NCI-H526 (cell line): ENCODE measurements around the gene MAML3.

Experiments
- DNase-seq, 2 experiments: peaks; one replicate each; lab custom pipeline; 2025; lab: John Stamatoyannopoulos, UW

The MAML3 gene

DNA sequence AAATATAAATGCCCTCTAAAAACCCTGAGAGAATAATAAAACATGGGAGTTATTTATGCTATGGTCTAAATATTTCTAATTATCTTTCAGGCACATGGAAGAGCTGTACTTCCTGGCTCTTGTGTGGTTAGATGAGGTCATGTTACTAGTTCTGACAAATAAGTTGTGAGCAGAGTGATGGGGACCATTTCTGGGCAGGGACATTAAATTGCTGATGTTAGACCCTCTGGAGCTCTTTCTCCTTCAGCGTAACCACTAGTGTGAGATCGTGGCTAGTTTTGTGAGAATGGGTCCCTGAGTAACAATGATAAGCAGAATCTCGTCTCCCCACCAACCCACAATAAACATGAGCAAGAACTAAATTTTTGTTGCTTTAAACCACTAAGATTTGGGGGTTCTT, 108.0 kb downstream of the MAML3 start:
- DNase-seq: no peak

DNA sequence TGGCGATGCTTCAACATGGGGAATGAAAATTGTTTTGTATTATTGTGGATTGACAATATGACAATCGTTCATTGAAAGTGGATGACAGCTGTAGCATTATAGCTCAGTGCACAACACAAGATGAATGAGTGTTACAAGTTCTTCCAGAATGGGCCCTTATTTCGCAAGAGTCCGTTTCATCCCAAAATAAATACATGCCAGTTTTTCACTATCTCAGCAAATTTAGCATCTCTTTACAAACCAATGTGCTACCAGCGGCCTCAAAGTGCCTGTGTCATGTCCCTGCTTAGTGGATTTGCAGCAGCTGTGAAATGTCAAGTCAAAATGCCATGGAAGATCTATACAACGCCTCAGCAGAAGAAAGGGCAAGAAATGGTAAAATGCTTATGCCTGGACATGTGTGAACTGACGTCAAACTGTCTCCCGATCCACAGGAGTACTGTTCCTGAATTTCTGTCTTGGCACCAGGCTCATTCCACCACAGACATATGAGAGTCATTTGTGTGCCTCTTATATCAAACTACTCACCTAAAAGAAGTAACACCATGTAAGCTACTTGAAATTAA, 109.6 kb downstream of the MAML3 start:
- DNase-seq: no peak

DNA sequence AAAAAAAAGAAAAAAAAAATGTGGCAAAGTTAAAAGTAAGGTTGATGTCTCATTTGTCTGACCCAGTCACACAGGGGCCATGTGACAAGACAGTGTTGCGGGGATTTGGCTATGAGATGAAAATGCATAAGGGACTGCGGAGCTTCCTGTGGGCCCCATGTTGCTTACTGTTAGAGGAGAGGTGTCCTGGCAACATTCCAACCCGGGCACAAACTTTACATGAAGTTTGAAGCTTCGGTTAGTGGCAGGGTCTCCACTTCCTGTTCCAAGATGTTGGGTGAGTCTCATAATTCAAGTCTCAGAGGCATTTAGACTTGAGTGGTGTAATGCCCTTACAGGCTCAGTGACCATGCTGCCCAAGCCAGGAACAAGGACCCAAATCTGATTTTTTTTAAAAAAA, 111.3 kb downstream of the MAML3 start:
- DNase-seq: no peak

DNA sequence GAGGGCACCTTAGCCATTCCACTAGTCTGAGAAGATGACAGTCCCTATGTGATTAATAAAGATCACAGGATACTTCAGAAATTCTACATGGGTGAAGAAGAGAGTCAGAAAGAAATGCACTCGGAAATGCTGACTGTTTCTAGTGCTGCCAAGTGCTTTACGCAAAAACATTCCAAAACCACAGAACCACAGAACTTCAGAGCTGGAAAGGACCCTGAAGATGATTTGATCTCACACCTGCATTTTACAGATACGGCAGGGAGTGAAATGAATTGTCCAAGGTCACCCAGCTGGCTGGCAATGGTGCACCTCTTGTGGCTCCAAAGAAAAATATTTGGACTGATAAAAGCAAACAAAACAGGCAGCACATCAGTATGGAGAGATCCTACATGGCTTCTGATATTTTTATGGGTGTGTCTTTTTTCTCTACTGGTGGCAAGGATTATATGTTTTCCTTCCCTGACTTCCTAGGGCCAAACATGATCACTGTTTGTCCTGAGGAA, 115.9 kb downstream of the MAML3 start:
- no peak for DNase-seq

DNA sequence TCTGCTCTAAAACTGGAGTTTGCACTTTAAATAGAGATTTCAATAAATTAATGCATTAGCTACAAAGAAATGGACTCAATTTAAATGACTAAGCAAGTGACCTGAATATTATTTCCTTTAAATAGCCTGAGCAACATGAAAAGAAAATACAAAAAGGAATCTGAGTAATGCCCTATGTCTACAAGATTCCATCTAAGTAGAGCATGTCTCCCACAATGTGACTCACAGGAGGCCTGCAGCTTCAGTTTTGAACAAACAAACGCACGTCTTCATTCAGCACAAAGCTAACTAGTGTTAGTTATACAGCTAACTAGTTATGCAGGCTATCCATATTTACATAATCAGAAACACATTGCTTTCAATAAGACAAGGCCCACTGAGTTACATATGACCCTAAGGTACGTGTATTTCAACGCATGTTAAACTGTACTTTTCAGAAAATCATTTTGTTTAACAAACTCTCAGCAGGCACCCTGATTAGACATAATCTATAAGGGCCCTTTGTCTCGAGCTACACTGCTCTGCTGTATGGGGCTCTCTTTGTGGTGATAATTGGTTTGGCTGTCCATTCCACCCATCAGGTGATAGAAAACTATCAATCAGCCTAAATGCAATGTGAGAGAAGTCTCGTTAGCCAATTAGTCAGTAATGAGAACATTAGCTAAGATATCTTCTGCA, 116.5 kb downstream of the MAML3 start:
- DNase-seq: peak in 1 of 2 experiments; percentile 13

DNA sequence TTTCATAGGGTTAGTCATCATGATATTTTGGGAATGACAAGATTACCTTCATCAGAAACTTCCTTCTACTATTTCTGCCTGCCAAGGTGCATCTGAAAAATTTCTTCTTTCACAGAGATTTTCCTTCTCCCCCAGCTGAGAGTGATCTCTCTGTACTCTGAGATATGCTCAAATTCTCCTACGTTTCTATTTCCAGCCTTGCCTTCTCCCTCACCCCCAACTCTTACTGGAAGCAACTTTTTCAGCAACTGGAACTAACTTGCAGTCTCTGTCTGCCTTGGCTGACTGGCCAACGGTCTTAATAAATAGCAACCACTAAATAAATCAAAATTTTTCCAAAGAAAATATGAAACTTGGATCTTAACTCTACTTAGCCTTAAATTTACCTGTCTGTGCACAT, 122.3 kb downstream of the MAML3 start:
- DNase-seq: no peak

DNA sequence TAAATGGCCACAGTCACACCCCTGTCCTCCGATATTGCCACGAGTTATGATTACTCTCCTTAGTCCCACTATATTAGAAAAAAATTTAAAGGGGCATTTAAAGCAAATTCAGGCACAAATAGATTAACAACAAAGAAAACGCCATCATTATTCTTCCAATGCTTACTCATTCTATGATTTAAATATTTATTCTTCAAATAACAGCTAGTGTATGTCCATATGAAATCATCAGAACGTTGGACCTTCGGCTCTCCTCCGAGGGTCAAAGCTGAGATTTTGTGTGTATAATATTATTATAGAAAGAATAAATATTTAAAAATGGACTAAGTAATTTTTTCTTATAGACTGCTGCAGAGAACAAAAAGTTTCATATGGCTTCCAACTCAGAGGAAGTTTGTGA, 122.9 kb downstream of the MAML3 start:
- DNase-seq: no peak

DNA sequence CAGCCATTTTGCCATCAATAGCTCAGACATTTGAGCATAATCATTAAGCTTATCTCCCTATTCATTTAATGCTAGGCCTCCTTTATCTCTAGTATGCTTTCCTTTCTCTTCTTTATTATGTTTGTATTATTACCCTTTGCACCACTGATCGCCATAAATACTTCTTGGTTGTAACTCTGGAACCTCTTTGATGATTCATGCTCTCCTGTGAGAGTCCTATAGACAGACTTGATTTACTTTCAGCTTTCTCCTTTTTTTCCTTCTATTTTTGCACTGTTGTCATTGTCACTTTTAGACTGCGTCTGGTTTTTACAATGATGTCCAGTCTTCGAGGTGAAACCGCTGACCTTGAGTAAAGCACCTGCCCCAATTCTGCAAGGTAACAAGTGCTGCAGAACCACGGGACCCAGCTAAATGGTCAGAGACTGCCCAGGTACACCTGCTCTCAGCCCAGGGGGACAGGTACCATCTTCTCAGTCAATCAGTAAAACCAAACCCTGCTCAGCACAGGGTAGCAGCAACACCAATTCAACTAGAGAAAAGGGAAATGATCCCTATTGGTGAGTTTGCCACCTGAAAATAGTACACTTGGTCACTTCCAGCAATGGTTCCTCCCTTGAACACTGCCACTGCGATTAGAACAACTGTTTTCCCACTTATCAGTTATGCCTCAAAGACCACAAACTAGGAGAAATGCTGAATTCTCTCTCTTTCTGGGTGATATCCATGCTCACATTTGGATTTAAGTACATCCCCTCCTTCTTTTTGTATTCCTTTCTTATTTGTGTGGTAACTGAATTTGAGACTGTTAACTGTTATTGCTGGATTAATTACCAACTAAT, 125.1 kb downstream of the MAML3 start:
- DNase-seq: no peak

DNA sequence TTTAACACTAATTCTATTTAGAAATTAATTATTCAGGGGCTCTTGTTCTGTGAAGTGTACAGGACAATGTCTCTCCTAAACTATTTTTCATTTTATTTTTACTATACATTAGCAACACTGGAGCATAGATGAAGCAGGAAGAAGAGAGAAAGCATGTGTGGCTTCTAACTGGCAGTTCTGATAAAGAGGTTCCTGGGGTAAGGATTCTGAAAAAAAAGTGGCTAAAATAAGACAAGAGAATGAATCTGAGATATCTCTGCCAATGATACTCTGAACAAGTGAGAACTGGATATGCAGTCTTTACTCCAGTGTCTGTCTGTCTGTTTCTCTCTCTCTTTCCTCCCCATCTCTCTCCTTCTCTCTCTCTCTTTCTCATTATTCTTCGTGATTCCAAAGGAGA, 125.9 kb downstream of the MAML3 start:
- DNase-seq: no peak

DNA sequence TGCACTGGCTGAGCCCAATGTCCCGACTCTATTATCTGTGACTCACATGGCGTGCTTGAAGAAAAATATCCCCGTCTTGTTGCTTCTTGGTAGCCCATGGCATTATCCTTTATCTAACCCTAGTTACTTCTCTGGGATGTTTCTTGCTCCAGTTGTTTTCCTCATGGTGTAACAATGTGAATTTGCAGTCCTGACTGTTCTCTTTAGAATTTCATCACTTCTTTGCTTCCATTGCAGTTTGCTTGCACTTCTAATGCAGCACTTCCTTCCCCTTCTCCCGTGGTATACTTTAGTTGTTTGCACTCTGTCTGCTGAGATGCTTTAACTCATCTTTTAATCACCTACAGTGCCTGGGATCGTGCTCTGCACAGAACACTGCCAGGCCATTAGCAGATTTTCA, 126.9 kb downstream of the MAML3 start:
- no peak for DNase-seq

DNA sequence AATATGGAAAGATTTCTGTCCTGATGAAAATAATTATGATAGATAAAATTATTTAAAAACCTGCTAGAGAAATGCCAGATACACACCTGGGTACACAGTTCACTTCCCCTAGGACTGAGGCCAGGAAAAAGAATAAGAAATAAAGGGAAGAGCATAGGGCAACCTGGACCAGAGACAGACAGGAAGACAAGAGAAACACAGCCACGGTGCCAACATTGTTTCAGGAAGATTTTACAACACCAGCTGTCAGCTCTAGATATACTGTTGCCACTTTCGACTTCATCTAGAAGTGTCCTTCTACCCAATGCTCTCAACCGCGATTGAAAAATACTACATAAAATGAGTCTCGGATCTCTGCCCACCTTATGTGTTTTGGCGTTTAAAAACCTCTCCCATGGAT, 128.5 kb downstream of the MAML3 start:
- DNase-seq: no peak

DNA sequence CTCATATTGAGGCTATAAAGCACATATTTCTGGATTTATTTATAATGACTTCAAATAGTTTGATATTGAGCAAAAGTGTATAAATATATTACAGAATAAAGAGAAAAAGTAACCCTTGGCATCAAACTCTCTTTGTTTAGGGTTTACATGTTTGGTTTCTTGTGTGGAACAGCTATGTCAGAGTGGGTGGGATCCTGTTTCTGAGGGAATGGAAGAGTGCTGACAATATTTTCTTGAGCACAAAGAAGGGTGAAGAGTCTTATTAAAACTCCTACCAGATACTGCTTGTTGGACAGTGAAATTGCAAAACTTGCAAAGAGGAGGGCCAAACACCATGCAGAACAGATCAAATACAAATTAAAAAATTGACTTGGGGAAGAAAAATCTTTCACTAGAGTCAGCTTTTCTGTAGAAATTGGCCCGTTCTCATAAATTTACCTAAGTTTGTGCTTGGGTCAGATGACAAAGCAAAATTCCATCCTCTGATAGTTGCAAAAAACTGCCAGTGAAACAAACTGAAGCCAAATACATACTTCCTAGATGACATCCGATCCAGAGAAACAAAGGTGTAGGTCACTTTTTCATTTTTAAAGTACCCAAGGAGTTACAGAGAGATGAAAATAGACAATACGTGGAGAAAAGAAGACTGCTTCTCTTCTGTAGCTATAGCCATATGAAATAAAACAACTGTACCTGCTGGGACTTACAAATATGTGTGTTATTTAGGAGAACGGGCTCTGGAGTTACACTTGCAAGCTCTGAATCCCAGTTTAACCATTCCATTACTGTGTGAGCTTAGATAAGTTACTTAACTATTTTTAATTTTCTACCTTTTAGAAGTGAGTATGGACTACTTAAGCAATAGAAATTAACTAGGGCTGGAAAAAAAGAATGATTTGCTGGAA, 133.3 kb downstream of the MAML3 start:
- DNase-seq: no peak

DNA sequence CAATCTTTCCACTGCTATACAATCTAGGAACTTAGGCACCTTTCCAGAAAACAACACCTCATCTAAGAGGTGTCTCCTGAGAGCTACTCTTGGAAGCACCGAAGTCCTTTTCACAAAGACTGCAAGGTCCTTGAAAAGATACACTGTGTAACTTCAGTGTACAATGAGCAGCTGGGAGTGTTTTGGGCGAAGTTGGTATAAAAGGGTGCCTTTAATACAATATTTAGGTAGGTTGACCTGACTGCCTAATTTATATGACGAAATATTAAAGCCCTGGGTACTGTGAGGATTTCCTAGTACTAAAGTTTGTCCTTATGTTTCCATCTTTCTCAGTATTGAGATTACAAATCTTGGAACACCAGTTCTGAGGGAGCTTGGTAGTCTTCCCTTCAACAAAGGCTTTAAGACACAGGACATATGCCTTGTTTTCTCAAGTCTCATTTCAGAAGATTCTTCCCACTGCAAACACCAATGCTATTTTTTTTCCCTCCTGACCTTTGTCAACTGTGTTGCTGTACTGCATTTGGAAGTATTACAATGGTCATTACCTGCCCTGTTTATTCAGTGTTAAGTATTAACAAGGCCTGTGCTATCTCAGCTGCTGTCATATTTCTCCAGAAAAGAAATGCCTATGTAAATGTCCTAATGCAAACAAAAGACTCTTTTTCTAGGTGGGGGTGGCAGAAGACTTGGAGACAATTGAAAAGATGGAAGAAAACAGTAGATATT, 134.2 kb downstream of the MAML3 start:
- peak; percentile 42 to 76 for DNase-seq

DNA sequence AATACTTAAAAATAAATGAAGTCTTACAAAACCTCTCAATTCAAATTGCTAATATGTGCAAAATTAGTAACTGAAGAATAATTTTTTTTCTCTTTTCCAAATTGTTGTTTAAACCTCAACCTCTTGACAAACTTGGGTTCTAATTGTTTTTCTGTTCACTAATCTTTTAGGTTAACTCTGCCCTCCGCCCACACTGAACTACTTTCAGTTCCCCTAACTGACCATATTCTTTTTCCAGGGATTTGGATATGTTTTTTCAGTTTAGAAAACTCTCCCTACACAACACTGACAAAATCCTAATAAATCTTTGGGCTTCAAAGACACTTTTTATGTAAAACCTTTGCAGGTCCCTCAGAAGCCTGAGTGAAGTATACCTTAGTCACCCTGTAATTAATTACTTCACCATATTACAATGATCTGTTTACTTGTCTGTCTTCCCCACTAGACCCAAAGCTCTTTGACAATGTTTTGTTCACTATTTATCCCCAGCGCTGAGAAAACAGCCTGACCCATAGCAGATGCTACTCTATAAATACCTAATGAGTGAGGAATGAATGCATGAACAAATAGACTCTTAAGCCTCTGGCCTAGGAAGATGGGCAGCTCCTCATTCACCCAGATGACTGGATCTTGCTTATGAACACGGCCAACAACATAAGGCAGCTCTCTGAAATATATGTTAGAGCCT, 134.9 kb downstream of the MAML3 start:
- DNase-seq: peak in 1 of 2 experiments; percentile 33

DNA sequence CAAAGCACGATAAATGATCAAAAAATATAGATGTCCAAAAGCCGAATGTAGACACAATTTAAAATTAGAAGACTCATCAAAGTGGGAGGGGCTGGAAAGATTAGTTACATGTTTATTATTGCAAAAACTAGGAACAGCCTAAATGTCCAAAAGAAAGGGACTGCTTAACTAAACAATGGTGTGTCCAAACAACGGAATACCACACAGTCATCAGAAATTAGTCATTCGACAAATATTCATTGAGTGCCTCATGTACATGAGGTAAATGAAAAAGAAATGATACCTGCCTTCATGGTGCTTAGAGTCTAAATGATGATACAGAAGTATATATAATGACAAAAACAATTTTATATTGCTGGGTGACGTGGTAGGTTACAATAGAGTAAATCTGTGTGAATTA, 139.7 kb downstream of the MAML3 start:
- no peak for DNase-seq

DNA sequence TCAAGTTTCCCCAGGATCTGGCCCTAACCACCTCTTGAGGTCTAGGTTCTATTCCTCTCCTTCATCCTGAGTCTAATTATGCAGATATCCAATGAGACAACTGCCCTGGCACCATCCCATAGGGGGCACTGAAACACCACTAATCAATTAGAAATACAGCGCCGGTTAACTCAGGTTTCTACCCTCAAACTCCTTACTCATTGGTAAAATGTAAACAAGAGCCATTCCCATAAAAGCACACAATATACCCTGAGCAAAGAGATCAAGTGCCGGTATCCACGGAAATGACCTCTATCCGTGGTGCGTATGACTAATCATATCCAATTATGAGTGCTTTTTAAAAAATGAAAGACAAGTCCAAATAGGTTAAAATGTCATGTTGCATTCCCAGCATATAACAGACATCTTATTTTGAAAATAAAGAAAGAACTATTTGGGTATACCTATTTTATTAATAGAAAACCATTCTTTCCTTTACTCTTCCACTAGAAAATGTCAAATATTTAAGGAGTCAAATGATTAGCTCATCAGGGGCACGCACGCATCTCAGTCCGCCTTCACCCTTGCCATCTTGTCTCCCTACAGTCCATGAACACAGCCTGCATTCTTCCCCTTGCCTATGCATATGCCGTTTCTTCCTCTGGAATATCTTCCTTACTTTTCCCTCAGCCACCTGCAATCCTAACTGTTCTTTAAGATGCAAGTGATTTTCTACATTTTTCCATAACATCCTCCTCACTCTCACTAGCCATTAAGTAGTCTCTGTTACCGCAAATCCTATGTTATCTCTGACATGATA, 141.1 kb downstream of the MAML3 start:
- DNase-seq: peak; percentile 58 to 71

DNA sequence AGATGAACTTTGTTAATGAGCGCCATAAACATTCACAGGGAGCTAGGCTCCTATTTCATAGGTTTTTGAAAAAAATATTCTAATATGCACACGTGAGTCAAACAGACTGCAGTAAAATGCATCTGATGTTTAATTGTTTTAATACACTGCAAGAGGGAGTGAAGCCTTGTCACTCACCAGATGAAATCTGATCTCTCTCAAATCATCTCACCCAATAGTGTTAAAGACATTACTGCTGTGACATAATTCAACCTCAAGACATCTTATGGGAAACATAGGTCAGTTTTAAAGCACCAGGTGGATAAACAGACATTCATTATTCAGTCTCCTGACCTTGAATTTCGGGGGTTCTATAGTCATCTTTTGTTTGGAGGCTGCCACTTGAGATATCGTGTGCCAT, 148.3 kb downstream of the MAML3 start:
- DNase-seq: peak; percentile 17 to 42

DNA sequence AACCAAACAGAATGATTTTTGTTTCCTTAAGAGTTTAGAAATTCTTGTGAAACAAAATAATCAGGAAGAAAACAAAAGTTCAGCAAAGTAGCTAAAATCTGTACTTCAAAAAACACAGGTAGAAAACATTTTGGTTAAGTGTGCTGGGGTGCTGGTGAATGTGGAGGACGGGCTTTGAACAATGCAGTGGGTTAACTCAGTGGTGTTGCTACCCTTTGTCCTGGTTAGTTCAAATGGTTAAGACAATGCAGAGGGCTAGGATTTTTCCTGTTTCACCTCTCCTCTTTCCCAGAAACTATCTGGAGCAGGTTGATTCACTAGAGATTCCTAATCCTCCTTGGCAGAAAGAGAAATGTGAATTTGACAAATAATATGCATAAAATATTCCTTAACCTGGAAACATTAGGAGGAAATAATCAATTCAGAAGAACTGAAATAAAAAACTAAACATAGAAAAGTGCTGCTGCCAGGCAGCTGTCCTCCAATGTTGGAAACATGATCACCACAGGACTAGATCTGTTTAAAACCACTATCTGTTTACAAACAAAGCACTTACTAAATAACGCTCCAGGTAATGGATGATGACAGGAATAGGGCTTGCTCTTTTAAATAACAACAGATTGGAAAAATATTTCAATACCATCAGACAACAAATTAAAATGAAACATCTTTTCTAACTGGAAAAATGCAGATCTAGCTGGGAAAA, 148.9 kb downstream of the MAML3 start:
- peak; percentile 26 to 38 for DNase-seq

DNA sequence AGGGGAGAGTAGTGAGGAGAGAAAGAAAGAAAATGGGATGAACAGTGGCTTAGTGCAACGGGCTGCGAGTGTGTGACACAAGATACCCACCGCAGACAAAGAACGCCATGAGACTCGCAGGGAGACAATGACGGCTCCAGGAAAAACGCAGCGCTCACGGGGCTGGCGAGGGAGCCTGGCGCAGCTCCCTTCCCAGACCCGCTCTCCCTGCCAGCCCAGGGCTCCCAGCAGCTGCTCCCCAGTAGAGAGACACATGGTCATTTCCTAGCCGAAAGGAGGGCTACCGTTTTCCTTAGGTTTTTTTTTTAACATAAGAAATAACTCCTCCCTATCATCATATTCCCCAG, 149.5 kb downstream of the MAML3 start:
- peak; percentile 45 to 78 for DNase-seq
